Measurements from ENCODE around the gene HNRNPA1. TPM values are rescaled to one million over a fixed set of nuclear protein-coding genes. Genes with fewer than 3 reads are reported as not detected.

The HNRNPA1 gene
- total RNA-seq, 2 experiments from 2014 or later = 1,642 to 2,308 TPM

Other genes starting within 250 kb of the HNRNPA1 start
- not detected for gene HOXC5, start 247.7 kb upstream of the HNRNPA1 start, total RNA-seq
- gene HOXC4, start 226.9 kb upstream of the HNRNPA1 start, total RNA-seq = not detected
- gene SMUG1, start 91.7 kb upstream of the HNRNPA1 start, total RNA-seq = 10 to 100 TPM; 19.5 to 28.5 TPM
- 100 to 1,000 TPM; 140 to 146 TPM for gene CBX5, start 604 bp upstream of the HNRNPA1 start, total RNA-seq
- gene NFE2, start 20.3 kb downstream of the HNRNPA1 start, total RNA-seq = not detected
- gene COPZ1, start 44.4 kb downstream of the HNRNPA1 start, total RNA-seq = 10 to 100 TPM; 95.2 to 98.7 TPM
- 1 to 10 TPM in 1 of 2 experiments, under 1 TPM in 1; 0.98 to 1.7 TPM for gene GPR84, start 83.8 kb downstream of the HNRNPA1 start, total RNA-seq
- gene ZNF385A, start 104.0 kb downstream of the HNRNPA1 start, total RNA-seq = under 1 TPM; 0.73 to 0.74 TPM
- 10 to 100 TPM; 38.6 to 58.0 TPM for gene ITGA5, start 138.5 kb downstream of the HNRNPA1 start, total RNA-seq
- gene GTSF1, start 192.9 kb downstream of the HNRNPA1 start, total RNA-seq = 1 to 10 TPM; 6.8 to 7.2 TPM
- gene NCKAP1L, start 217.0 kb downstream of the HNRNPA1 start, total RNA-seq = 100 to 1,000 TPM; 131 to 174 TPM

All from activated CD4-positive, alpha-beta T cell treated with anti-CD3 and anti-CD28 coated beads for 36 hours (primary cell).